CD8-positive, alpha-beta memory T cell (primary cell): ENCODE results near the gene IL2RA. TPM values are rescaled to one million over a fixed set of nuclear protein-coding genes. Genes with fewer than 3 reads are reported as not detected.
A peak's percentile ranks its signal among the peaks of the same experiment; 100 is the strongest.

ENCODE experiments used
- CTCF ChIA-PET: fragments of 350-600 bp; sonication (Branson Sonifier 250); formaldehyde crosslinking; loops from one replicate; lab custom pipeline; 2021; ENCODE audit warnings: antibody characterized with exemption; lab: Charles Lee
- POLR2A ChIA-PET: fragments of 350-600 bp; sonication (Branson Sonifier 250); formaldehyde crosslinking; loops from one replicate; lab custom pipeline; 2021; ENCODE audit warnings: antibody characterized with exemption; lab: Charles Lee
- DNase-seq, 5 donors: peaks; one replicate each; pipeline versions ENCODE4 v3.0.0 to v3.0.0-alpha.2; 2020 to 2022; ENCODE audit warnings: mixed read lengths in 1 of 5
- H3K27ac ChIP-seq: one replicate; pipeline ENCODE4 v1.7.0; 2013; ENCODE audit warnings: low read depth, mild to moderate bottlenecking, low read length, moderate library complexity
- H3K27me3 ChIP-seq: 2 replicates; pipeline ENCODE4 v1.7.0; 2013; ENCODE audit warnings: low read length, mild to moderate bottlenecking; ENCODE audit not compliant: insufficient read depth, poor library complexity, severe bottlenecking
- H3K36me3 ChIP-seq: 2 replicates; pipeline ENCODE4 v1.7.0; 2013; ENCODE audit warnings: mild to moderate bottlenecking, low read length, moderate library complexity; ENCODE audit not compliant: insufficient read depth
- H3K4me1 ChIP-seq: 2 replicates; pipeline ENCODE4 v1.7.0; 2013; ENCODE audit warnings: mild to moderate bottlenecking, low read length, moderate library complexity; ENCODE audit not compliant: insufficient read depth
- H3K4me3 ChIP-seq: 2 replicates; pipeline ENCODE4 v1.7.0; 2013; ENCODE audit warnings: mild to moderate bottlenecking, low read length
- H3K9me3 ChIP-seq: 2 replicates; pipeline ENCODE4 v1.7.0; 2013; ENCODE audit warnings: mild to moderate bottlenecking, low read length
- H3K27ac Mint-ChIP-seq, 8 donors: one replicate each; pipeline ENCODE4 v1.8.0; 2020 to 2021; ENCODE audit warnings: mixed read lengths in 8 of 8, mild to moderate bottlenecking in 6 of 8, inconsistent platforms in 3 of 8, moderate library complexity in 3 of 8
- H3K27me3 Mint-ChIP-seq, 2 donors: one replicate each; pipeline ENCODE4 v1.8.0; 2020 to 2021; ENCODE audit warnings: mixed read lengths in 2 of 2, mild to moderate bottlenecking in 1 of 2, moderate library complexity in 1 of 2
- H3K36me3 Mint-ChIP-seq, 3 donors: one replicate each; pipeline ENCODE4 v1.8.0; 2020 to 2021; ENCODE audit warnings: mixed read lengths in 3 of 3, inconsistent platforms in 1 of 3, mild to moderate bottlenecking in 1 of 3
- H3K4me1 Mint-ChIP-seq, 3 donors: one replicate each; pipeline ENCODE4 v1.8.0; 2020 to 2021; ENCODE audit warnings: mixed read lengths in 3 of 3, inconsistent platforms in 1 of 3, mild to moderate bottlenecking in 1 of 3
- H3K4me3 Mint-ChIP-seq, 7 donors: one replicate each; pipeline ENCODE4 v1.8.0; 2020 to 2021; ENCODE audit warnings: mixed read lengths in 7 of 7, mild to moderate bottlenecking in 6 of 7, moderate library complexity in 4 of 7, inconsistent platforms in 2 of 7
- H3K9me3 Mint-ChIP-seq, 5 donors: one replicate each; pipeline ENCODE4 v1.8.0; 2020 to 2022; ENCODE audit warnings: mixed read lengths in 5 of 5, mild to moderate bottlenecking in 3 of 5, moderate library complexity in 2 of 5, inconsistent platforms in 1 of 5
- polyA plus RNA-seq: library from polyadenylated mRNA; unstranded; fragments of 300-500 nt; fragmentation: Illumina TruSeq; gene quantifications from one replicate; pipeline ENCODE4 v1.2.3, GENCODE V29; 2021
- total RNA-seq, 2 experiments: library from RNA; stranded (reverse); gene quantifications; one replicate each; pipeline ENCODE4 v1.2.3, GENCODE V29; 2021

IL2RA gene
- total and polyA plus RNA-seq, 3 experiments from 2014 or later: 8.3 to 1,224 (median 1,178) TPM

- Mint-ChIP-seq H3K4me1 (peaks cover 81 to 95% (median 85%) of the 10 kb centered on the region in 3 donors), H3K4me3 (peak overlapping the region in 4 of 7 donors; percentile 85 to 98 (median 90)), H3K36me3 (peaks cover 0 to 3% (median 0%) of the 10 kb centered on the region in 3 donors), H3K27me3 (peaks cover 0 to 6% of the 10 kb centered on the region in 2 donors), H3K27ac (peak overlapping the region in 6 of 8 donors; percentile 64 to 99 (median 96)), H3K9me3 (no peaks in the 10 kb centered on the region)
- CTCF ChIA-PET: interaction anchor here (2.7 to 6.5 kb wide), 4 partner anchors 13 to 41 kb away, joined by 11 to 57 read pairs (median 44); no protein-coding TSS in a partner anchor
- no peaks in the 10 kb centered on the region for H3K36me3 ChIP-seq
- H3K4me3 ChIP-seq: no peak overlapping the region
- POLR2A ChIA-PET: interaction anchor here (0.5 to 3.5 kb wide), 2 partner anchors 8 to 11 kb away, joined by 3 to 20 read pairs; no protein-coding TSS in a partner anchor
- H3K27me3 ChIP-seq: no peaks in the 10 kb centered on the region
- no peak overlapping the region for H3K27ac ChIP-seq
- H3K9me3 ChIP-seq: no peaks in the 10 kb centered on the region
- no peak for DNase-seq
- H3K4me1 ChIP-seq: peaks cover 88% of the 10 kb centered on the region
These were observed 13.2 kb downstream of the IL2RA start for GRCh38 chr10:6049031-6049400.

GRCh38 chr10:6048281-6049030 lies 13.7 kb downstream of the IL2RA start:
- H3K27ac ChIP-seq: no peak overlapping the region
- Mint-ChIP-seq H3K27me3 (peaks cover 0 to 6% of the 10 kb centered on the region in 2 donors), H3K4me3 (peak overlapping the region in 3 of 7 donors; percentile 27 to 69 (median 41)), H3K36me3 (peaks cover 0 to 3% (median 0%) of the 10 kb centered on the region in 3 donors), H3K9me3 (no peaks in the 10 kb centered on the region), H3K27ac (peak overlapping the region in 6 of 8 donors; percentile 12 to 99 (median 74)), H3K4me1 (peaks cover 77 to 92% (median 82%) of the 10 kb centered on the region in 3 donors)
- H3K4me1 ChIP-seq: peaks cover 83% of the 10 kb centered on the region
- H3K27me3 ChIP-seq: no peaks in the 10 kb centered on the region
- H3K4me3 ChIP-seq: no peak overlapping the region
- POLR2A ChIA-PET: interaction anchor here (0.5 to 3.5 kb wide), 2 partner anchors 7 to 11 kb away, joined by 3 to 20 read pairs; no protein-coding TSS in a partner anchor
- DNase-seq: no peak
- CTCF ChIA-PET: interaction anchor here (4.0 to 6.5 kb wide), 2 partner anchors 34 to 38 kb away, joined by 52 to 57 read pairs; no protein-coding TSS in a partner anchor
- H3K36me3 ChIP-seq: no peaks in the 10 kb centered on the region
- no peaks in the 10 kb centered on the region for H3K9me3 ChIP-seq

GRCh38 chr10:6047847-6048246 lies 14.3 kb downstream of the IL2RA start:
- H3K27ac Mint-ChIP-seq: peak overlapping the region in 2 of 8 donors; percentile 55 to 99
- Histone ChIP-seq H3K27me3 (no peaks in the 10 kb centered on the region), H3K4me3 (no peak overlapping the region), H3K9me3 (no peaks in the 10 kb centered on the region), H3K27ac (no peak overlapping the region), H3K36me3 (no peaks in the 10 kb centered on the region), H3K4me1 (peaks cover 77% of the 10 kb centered on the region)
- peaks cover 0 to 3% (median 0%) of the 10 kb centered on the region in 3 donors for H3K36me3 Mint-ChIP-seq
- POLR2A ChIA-PET: interaction anchor here (0.6 to 1.1 kb wide), 2 partner anchors 10 to 366 kb away, joined by 3 read pairs; no protein-coding TSS in a partner anchor
- H3K4me1 Mint-ChIP-seq: peaks cover 72 to 90% (median 76%) of the 10 kb centered on the region in 3 donors
- DNase-seq: no peak
- CTCF ChIA-PET: interaction anchor here (1.1 to 1.6 kb wide), 3 partner anchors 34 to 42 kb away, joined by 4 to 11 read pairs (median 4); no protein-coding TSS in a partner anchor
- H3K9me3 Mint-ChIP-seq: no peaks in the 10 kb centered on the region
- H3K4me3 Mint-ChIP-seq: peak overlapping the region in 3 of 7 donors; percentile 27 to 69 (median 41)
- H3K27me3 Mint-ChIP-seq: peaks cover 0 to 6% of the 10 kb centered on the region in 2 donors

GRCh38 chr10:6046773-6047611 lies 15.2 kb downstream of the IL2RA start:
- Mint-ChIP-seq H3K27ac (peak overlapping the region in 3 of 8 donors; percentile 7 to 74 (median 26)), H3K9me3 (no peaks in the 10 kb centered on the region), H3K4me3 (peak overlapping the region in 1 of 7 donors; percentile 31), H3K4me1 (peaks cover 63 to 84% (median 67%) of the 10 kb centered on the region in 3 donors), H3K27me3 (peaks cover 0 to 4% of the 10 kb centered on the region in 2 donors), H3K36me3 (peaks cover 0 to 3% (median 0%) of the 10 kb centered on the region in 3 donors)
- Histone ChIP-seq H3K27me3 (no peaks in the 10 kb centered on the region), H3K36me3 (no peaks in the 10 kb centered on the region), H3K4me3 (no peak overlapping the region), H3K9me3 (no peaks in the 10 kb centered on the region), H3K27ac (no peak overlapping the region), H3K4me1 (peaks cover 68% of the 10 kb centered on the region)
- ChIA-PET CTCF (interaction anchor here (1.1 to 1.6 kb wide), 3 partner anchors 33 to 43 kb away, joined by 4 to 11 read pairs (median 4); no protein-coding TSS in a partner anchor), POLR2A (interaction anchor here (0.6 to 1.1 kb wide), 3 partner anchors 9 to 367 kb away, joined by 3 read pairs; no protein-coding TSS in a partner anchor)
- DNase-seq: no peak

- CTCF ChIA-PET: interaction anchor here (1.0 to 1.7 kb wide), 5 partner anchors 29 to 44 kb away, joined by 3 to 11 read pairs (median 4); no protein-coding TSS in a partner anchor
- Mint-ChIP-seq H3K4me1 (peaks cover 59 to 77% (median 62%) of the 10 kb centered on the region in 3 donors), H3K27me3 (peaks cover 0 to 4% of the 10 kb centered on the region in 2 donors), H3K27ac (peak overlapping the region in 4 of 8 donors; percentile 17 to 74 (median 58)), H3K4me3 (peak overlapping the region; percentile 31 to 76 (median 58)), H3K36me3 (peaks cover 0 to 3% (median 0%) of the 10 kb centered on the region in 3 donors), H3K9me3 (no peaks in the 10 kb centered on the region)
- no peak for DNase-seq
- Histone ChIP-seq H3K4me1 (peaks cover 62% of the 10 kb centered on the region), H3K36me3 (no peaks in the 10 kb centered on the region), H3K9me3 (no peaks in the 10 kb centered on the region), H3K4me3 (no peak overlapping the region), H3K27ac (no peak overlapping the region), H3K27me3 (no peaks in the 10 kb centered on the region)
- POLR2A ChIA-PET: interaction anchor here (0.6 kb wide), 1 partner anchor 73 kb away, joined by 3 read pairs; no protein-coding TSS in a partner anchor
These were observed 16.0 kb downstream of the IL2RA start for GRCh38 chr10:6045878-6046772.

GRCh38 chr10:6045314-6045848 lies 16.8 kb downstream of the IL2RA start:
- CTCF ChIA-PET: interaction anchor here (1.0 to 1.7 kb wide), 3 partner anchors 28 to 39 kb away, joined by 3 to 5 read pairs (median 3); no protein-coding TSS in a partner anchor
- Histone ChIP-seq H3K36me3 (no peaks in the 10 kb centered on the region), H3K4me3 (peak overlapping the region; percentile 20), H3K9me3 (no peaks in the 10 kb centered on the region), H3K27ac (no peak overlapping the region), H3K4me1 (peaks cover 63% of the 10 kb centered on the region), H3K27me3 (no peaks in the 10 kb centered on the region)
- H3K9me3 Mint-ChIP-seq: no peaks in the 10 kb centered on the region
- DNase-seq: no peak
- H3K36me3 Mint-ChIP-seq: no peaks in the 10 kb centered on the region
- H3K4me1 Mint-ChIP-seq: peaks cover 51 to 70% (median 54%) of the 10 kb centered on the region in 3 donors
- H3K27me3 Mint-ChIP-seq: peaks cover 0 to 4% of the 10 kb centered on the region in 2 donors
- POLR2A ChIA-PET: no interaction called here
- peak overlapping the region in 6 of 7 donors; percentile 9 to 63 (median 54) for H3K4me3 Mint-ChIP-seq
- peak overlapping the region in 5 of 8 donors; percentile 28 to 74 (median 68) for H3K27ac Mint-ChIP-seq
